Skin epidermis (tissue), 12 donors: ENCODE measurements around the gene SFTPD.
A peak's percentile ranks its signal among the peaks of the same experiment; 100 is the strongest.
"Not testable (repeated sequence)": the region's sequence is repeated elsewhere in the genome, so short reads cannot be mapped to it uniquely, and the experiment has no call there.

ENCODE experiments used
- H3K27ac ChIP-seq, 21 experiments: fragments of 200-600 bp; sonication (generic) in 11 of 21; one replicate each; pipeline ENCODE4 v1.5.0; 2020; ENCODE audit warnings: mild to moderate bottlenecking in 3 of 21, inconsistent platforms in 2 of 21, moderate library complexity in 2 of 21
- H3K4me3 ChIP-seq, 7 experiments: fragments of 200-600 bp; sonication (generic) in 2 of 7; one replicate each; pipeline ENCODE4 v1.5.0; 2020; ENCODE audit warnings: inconsistent platforms in 2 of 7, mild to moderate bottlenecking in 2 of 7, moderate library complexity in 1 of 7

SFTPD gene

DNA sequence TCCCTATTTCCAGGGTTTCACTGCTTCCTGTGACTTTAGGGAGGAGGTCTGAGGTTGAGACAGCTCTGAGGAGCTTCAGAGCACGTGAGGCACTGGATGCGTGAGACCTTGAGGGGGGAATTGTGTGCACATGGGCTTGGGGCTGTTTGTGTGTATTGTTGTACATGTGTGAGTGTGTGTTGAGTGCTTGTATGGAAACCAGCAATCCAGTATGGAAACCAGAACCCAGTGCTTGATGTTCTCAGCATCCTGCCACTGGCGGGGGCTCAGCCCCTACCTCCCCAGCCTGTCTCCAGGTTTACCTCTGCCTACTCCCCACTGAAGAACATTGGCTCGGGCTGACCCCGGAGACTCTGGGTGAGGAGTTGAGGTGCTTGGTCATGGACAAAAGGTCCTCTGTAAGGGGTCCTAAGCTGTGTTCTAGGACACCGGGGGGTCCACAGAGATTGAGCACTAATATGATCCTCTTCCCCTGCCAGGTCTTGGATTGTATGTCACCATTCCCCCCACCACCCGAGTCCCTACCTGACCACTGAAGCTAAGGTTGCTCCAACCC is 20.8 kb downstream of the SFTPD start:
- H3K4me3 ChIP-seq, result no peak overlapping the region
- H3K27ac ChIP-seq, result peak overlapping the region in 1 of 21 experiments; percentile 17

DNA sequence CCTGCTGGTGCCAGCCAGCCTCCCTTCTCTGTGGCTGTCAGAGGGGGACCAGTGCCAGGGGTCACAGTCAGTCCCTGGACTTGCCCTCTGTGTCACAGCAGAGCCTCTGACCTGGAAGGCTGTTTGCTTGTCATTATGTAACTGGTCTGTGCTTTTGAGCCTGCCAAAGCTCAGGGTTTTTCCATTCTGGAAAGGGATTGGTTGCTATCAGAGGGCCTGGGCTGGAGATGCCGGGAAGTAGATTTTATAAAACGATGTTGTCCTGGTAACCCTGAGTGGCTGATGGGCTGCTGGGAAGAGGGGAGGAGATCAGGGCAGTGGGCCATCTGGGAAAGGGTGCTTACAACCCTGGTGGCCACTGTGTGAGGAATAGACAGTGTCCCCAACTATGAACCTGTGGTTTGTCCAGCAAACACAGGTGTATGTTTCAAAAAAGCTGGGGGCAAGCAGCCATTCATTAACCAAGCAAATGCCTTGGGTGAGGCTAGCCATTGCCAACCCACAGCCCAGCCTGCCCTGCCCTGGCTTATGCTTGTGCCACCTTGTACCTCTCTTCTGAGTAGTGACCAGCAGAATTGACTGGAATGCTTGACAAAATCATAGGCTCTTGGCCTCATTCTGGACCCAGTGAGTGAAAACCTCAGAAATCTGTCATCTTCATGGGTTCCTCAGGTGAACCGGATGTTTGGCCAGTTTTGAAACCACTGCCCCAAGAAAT is 21.6 kb downstream of the SFTPD start:
- no peak overlapping the region for H3K4me3 ChIP-seq
- H3K27ac ChIP-seq, result peak overlapping the region in 2 of 21 experiments; percentile 1 to 17

DNA sequence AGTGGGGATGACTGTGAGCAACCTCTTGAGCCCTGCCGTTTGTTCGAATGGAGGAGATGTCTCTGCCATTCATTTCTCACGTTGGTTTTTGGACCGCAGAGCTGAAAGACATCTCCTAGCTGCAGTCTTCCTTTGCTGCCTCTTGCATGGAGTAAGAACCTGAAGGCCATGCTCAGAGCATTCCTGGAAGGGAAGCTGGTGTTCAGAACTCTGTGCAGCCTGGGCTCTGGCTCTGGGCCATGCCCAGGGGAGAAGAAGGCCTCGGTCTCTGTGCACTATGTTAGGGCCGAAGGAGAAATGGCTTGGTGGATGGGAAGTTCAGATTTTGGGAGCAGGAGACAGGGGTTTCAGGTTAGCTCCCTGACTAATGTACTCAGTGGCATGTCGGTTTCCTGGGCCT is 22.9 kb downstream of the SFTPD start:
- Histone ChIP-seq H3K4me3 (no peak overlapping the region), H3K27ac (no peak overlapping the region)

- H3K4me3 ChIP-seq, result no peak overlapping the region
- H3K27ac ChIP-seq, result no peak overlapping the region
These were observed 23.3 kb downstream of the SFTPD start for GRCh38 chr10:79925614-79926013.

DNA sequence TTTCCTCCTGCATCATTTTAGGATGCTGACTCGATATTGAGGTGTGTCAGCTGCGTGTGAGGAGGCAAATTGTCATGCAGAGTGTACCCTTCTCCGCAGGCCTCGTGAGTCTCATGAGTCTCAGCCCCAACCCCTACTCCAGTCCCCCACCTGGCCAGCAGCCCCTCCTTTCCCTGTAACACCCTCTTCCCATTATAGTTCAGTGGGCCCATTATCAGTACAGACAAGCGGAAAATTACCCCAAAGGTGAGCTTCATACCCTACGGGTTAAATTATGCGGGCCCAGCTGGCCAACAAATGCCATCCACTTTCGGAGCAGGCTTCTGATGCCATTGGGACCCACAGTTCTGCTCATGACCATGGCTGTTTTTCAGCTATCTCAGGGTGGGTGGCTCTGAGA is 25.2 kb downstream of the SFTPD start:
- Histone ChIP-seq H3K27ac (no peak overlapping the region), H3K4me3 (no peak overlapping the region)

DNA sequence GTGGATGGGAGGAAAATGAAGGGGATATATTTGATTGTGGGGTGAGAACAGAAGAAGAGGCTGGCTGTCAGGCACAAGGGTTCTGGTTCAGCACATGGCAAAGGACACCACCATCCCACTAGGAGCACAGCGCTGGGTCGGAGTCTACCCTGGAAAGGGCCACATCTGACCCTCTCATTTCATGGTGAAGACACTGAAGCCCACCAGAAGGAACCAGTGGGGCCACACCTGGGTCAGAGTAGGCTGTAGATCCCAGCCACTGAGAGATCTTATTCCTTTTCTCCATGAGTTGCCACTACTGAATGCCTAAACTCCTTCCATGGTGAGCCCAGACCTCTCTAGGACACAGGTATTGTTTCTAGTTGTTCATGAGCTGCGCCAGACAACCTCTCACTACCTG is 25.8 kb downstream of the SFTPD start:
- H3K4me3 ChIP-seq, result no peak overlapping the region

GRCh38 chr10:79922011-79922412 is 26.9 kb downstream of the SFTPD start:
- not testable (repeated sequence) for H3K4me3 ChIP-seq, H3K27ac ChIP-seq

More for the DNA sequence above, 25.8 kb downstream of the SFTPD start:
- no peak overlapping the region for H3K27ac ChIP-seq

GRCh38 chr10:79915838-79916237 is 33.1 kb downstream of the SFTPD start:
- not testable (repeated sequence) for H3K27ac ChIP-seq, H3K4me3 ChIP-seq

DNA sequence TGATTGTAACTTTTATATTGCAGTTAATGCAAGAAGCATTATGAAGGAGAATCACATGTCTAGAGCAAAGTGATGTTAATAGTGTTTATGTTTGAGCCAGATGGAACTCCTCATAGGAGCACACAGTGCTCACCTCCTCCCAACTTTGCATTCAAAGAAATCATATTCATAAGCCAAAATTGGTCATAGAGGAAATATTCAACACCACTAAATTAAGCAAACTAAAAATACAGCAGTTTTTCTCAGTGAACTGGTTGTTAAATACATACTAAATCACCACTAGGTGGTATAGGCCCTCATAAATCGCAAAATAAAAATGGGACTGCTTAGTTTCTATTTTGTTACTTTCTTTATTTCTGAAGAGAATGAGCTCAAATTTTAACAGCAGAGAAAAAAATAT is 34.4 kb downstream of the SFTPD start:
- H3K4me3 ChIP-seq, H3K27ac ChIP-seq: not testable (repeated sequence)

GRCh38 chr10:79910836-79911235 is 38.1 kb downstream of the SFTPD start:
- H3K4me3 ChIP-seq, result no peak overlapping the region
- no peak overlapping the region for H3K27ac ChIP-seq

DNA sequence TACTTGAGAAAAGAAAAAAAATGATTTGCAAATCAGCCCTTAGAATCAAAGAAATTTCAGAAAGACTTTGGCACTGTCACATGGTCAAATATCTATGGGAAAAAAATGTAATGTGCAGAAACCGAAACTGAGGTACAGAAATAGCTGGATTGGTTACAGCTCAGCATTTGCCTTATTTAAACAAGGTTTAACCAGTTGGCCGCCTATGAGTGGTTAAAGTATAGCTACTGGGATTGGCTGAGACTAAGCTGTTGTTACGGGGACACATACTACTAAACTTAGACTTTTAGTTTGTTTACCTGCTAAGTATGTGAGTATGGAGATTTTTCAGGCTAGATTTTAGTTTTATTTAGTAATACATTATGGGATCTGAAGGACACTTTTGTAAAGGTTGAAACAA is 38.6 kb downstream of the SFTPD start:
- Histone ChIP-seq H3K4me3 (no peak overlapping the region), H3K27ac (no peak overlapping the region)

DNA sequence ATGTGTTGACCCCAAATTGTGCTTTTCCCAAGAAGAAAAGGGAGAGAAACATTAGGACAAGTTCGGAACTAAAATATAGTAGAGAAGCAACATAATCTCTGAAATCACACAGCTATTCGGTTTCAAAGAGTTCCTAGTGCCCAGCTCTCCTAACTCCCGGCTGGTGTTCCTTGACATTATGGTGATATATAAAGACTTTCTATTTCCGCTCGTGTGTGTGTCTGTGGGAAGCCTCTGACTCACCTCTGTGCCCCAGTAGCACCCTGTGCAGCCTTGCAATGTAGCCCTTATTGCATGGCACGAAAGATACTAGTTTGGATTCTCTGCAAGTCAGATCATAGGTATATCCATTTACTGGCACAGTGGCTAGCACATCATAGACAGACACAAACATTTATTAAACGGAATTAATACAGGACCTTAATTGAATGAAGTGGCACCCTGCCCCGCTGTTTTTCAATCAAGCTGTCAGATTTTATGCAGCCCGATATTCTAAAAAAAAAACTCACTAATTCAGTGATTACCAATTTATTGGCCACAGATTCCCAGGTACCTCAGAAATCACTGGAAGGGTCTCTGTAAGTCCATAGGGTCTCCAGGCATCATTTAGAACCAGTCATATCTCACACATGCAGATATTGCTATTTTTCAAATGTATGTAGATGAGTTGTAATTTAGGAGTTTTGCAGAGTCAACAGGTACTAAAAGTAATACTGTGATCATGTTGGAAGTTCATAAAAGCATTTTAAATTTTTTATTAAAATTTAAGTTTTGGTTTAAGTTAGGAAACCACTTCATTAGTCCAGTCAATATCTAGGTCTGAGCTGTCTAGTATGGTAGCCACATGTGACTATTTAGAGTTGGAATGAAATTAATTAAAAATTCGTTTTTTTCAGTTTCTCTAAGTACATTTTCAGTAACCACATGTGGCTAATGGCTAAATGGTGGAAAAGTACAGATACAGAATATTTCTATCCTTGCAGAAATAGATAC is 43.3 kb downstream of the SFTPD start:
- peak overlapping the region; percentile 43 to 57 (median 47) for H3K4me3 ChIP-seq
- H3K27ac ChIP-seq, result peak overlapping the region in 6 of 21 experiments; percentile 27 to 76 (median 48)

GRCh38 chr10:79904671-79905321 is 44.1 kb downstream of the SFTPD start:
- peak overlapping the region in 11 of 21 experiments; percentile 0 to 76 (median 34) for H3K27ac ChIP-seq
- H3K4me3 ChIP-seq, result peak overlapping the region; percentile 43 to 57 (median 47)

GRCh38 chr10:79901571-79901970 is 47.3 kb downstream of the SFTPD start:
- not testable (repeated sequence) for H3K4me3 ChIP-seq, H3K27ac ChIP-seq

- no peak overlapping the region for H3K27ac ChIP-seq
These were observed 50.1 kb downstream of the SFTPD start for GRCh38 chr10:79898597-79899325.

DNA sequence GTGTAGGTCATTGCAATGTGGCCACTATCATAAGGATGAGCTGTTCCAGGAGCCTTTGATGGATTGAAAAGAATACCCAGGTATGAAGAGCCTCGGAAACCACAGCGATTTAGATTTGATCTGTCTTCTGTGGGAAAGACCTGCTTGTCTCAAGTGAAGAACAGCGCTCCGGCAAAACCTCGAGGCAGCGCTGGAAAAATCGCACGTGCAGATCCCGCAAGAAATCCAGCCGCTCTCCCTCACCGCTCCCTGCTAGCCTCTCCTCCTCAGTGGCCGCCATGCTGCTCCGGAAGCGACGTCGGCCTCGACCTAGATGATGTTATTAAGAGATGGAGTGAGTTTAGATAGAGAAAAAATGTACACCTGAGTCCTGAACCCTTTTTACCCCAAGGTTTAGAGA is 56.0 kb downstream of the SFTPD start:
- not testable (repeated sequence) for H3K27ac ChIP-seq, H3K4me3 ChIP-seq

More at GRCh38 chr10:79898597-79899325, 50.1 kb downstream of the SFTPD start:
- no peak overlapping the region for H3K4me3 ChIP-seq

DNA sequence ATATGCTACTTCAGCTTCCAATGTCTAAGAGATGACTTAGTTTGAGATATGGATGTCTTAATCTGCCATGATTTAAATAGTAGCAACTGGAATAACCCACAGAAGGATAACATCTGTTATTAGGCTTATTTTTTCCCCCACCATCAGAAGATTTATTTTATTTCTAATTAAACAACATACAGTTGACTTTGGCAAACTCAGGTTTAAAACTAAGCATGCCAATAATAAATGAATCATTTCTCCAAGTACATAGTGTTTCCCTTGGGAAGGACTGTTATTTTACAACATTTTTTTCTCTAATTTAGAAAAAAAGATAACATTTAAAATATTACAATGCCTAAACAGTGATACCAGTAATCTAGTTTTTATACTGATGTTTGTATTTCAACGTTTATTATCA is 58.4 kb downstream of the SFTPD start:
- no peak overlapping the region for H3K4me3 ChIP-seq
- no peak overlapping the region for H3K27ac ChIP-seq

DNA sequence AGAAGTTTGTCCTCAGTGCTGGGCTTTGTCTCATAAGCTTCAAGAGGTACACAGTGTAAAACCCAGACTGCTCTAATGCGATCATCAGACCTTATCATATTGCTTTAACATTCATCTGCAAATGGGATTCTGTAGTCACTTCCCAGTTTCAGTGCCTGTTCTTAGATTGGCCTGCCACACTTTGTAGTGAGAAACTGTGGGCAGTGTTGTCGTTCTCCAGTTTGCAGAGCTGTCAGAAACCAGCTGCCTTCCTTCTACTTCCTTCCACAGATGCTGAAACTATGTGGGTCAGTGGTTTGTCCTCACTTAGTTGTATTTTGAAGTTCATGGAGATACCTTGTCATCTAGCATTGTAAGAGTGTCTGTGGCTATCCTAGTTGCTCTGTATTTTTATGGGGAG is 59.9 kb downstream of the SFTPD start:
- H3K27ac ChIP-seq, H3K4me3 ChIP-seq: not testable (repeated sequence)
